ENCODE results near the gene NASP.

DNA sequence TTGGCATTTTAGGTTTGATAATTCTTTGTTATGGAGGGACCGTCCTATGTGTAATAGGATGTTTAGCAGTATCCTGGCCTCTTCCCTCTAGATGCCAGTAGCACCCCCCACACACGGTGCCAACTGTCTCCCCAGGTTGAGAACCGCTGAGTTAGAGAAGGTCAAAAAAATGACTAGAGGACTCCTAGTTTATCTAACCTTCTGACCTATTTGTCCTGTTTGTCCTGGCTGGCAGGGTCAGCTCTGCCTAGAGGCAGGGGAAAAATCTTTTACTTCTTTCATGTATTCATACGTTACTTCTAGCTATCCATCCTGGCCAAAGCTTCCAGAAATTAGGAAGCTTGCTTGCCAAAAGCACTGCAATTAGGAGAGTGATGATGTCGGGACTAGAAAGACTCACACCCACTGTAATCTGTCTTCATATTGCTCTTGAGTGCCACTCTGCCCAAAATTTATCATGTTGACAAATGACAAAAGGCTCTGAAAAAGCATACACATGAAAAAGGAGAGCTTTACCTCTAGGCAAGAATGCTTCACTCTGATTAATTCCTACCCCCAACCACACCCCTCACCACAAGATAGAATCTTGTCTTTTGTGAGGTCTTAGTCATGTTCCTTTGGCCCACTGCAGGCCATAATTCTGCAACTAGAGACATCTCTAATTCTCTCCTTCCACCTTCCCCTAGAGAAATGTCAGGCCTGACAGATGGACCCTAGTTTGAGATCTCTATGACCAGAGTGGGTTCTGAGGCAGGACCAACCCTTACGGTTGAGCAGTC, 47.7 kb upstream of the NASP start:
- TF ChIP-seq POLR2AphosphoS5 (IDR thresholded peaks at IDR 0.05; ENCODE audit: borderline replicate concordance, low read depth, low read length) = no peak
- no peak for TF ChIP-seq EZH2 (IDR thresholded peaks at IDR 0.05)

Measured in SK-N-MC (cell line).